HepG2 (cell line): ENCODE results near the gene PDGFA. TPM values are rescaled to one million over a fixed set of nuclear protein-coding genes. Genes with fewer than 3 reads are reported as not detected.

ENCODE experiments used
- ASH2L ChIP-seq: fragments of 300-600, 200-600 bp; sonication (generic); IDR thresholded peaks from 2 replicates; pipeline ENCODE4 v1.7.0; 2017; ENCODE audit warnings: low read depth, mild to moderate bottlenecking, moderate library complexity, mixed read lengths, low read length; ENCODE audit not compliant: insufficient read length
- CAMTA2 ChIP-seq: sonication (generic); formaldehyde crosslinking; IDR thresholded peaks from 2 replicates; pipeline ENCODE4 v1.4.0; 2020; ENCODE audit warnings: mild to moderate bottlenecking, missing genetic modification reagents, borderline replicate concordance
- DNMT1 ChIP-seq: sonication (generic); formaldehyde crosslinking; IDR thresholded peaks from 2 replicates; pipeline ENCODE4 v1.5.1; 2020; ENCODE audit warnings: mild to moderate bottlenecking, missing genetic modification reagents
- FOXJ3 ChIP-seq: sonication (generic); formaldehyde crosslinking; IDR thresholded peaks from 2 replicates; pipeline ENCODE4 v1.4.0; 2020; ENCODE audit warnings: missing genetic modification reagents, mild to moderate bottlenecking, borderline replicate concordance
- GPN1 ChIP-seq: sonication (generic); formaldehyde crosslinking; IDR thresholded peaks from 2 replicates; pipeline ENCODE4 v1.5.1; 2020; ENCODE audit warnings: missing genetic modification reagents, borderline replicate concordance
- MAFG ChIP-seq: sonication (generic); formaldehyde crosslinking; IDR thresholded peaks from 2 replicates; pipeline ENCODE4 v1.5.1; 2020; ENCODE audit warnings: mild to moderate bottlenecking, missing genetic modification reagents
- MEF2D ChIP-seq: sonication (generic); formaldehyde crosslinking; IDR thresholded peaks from 2 replicates; pipeline ENCODE4 v1.5.1; 2020; ENCODE audit warnings: mild to moderate bottlenecking, missing genetic modification reagents
- NRL ChIP-seq: sonication (generic); formaldehyde crosslinking; IDR thresholded peaks from 2 replicates; pipeline ENCODE4 v1.5.0; 2020; ENCODE audit warnings: missing genetic modification reagents, mild to moderate bottlenecking, moderate library complexity, borderline replicate concordance
- RAD51 ChIP-seq: fragments of 450-650 bp; IDR thresholded peaks from 2 replicates; pipeline ENCODE4 v1.6.1; 2016; ENCODE audit warnings: borderline replicate concordance
- REXO4 ChIP-seq: sonication (generic); formaldehyde crosslinking; IDR thresholded peaks from 2 replicates; pipeline ENCODE4 v1.8.0; 2022; ENCODE audit warnings: missing genetic modification reagents, mild to moderate bottlenecking, borderline replicate concordance
- SALL1 ChIP-seq: sonication (generic); formaldehyde crosslinking; IDR thresholded peaks from 2 replicates; pipeline ENCODE4 v1.8.0; 2022; ENCODE audit warnings: mild to moderate bottlenecking, missing genetic modification reagents
- SIX1 ChIP-seq: sonication (generic); formaldehyde crosslinking; IDR thresholded peaks from 2 replicates; pipeline ENCODE4 v1.4.0; 2020; ENCODE audit warnings: missing genetic modification reagents, borderline replicate concordance
- TBL1XR1 ChIP-seq: fragments of 150-350 bp; IDR thresholded peaks from 2 replicates; pipeline ENCODE4 v1.6.1; 2014; ENCODE audit warnings: borderline replicate concordance, low read length; ENCODE audit not compliant: partially characterized antibody
- ZFX ChIP-seq: sonication (generic); formaldehyde crosslinking; IDR thresholded peaks from 2 replicates; pipeline ENCODE4 v1.4.0; 2020; ENCODE audit warnings: mild to moderate bottlenecking, low read depth, missing genetic modification reagents, moderate library complexity
- ZMAT3 ChIP-seq: sonication (generic); formaldehyde crosslinking; conservative IDR thresholded peaks from 2 replicates; pipeline ENCODE4 v1.7.0; 2021; ENCODE audit warnings: missing genetic modification reagents
- ZNF143 ChIP-seq: sonication (generic); formaldehyde crosslinking; IDR thresholded peaks from 2 replicates; pipeline ENCODE4 v1.4.0; 2020; ENCODE audit warnings: missing genetic modification reagents
- ZNF263 ChIP-seq: sonication (generic); formaldehyde crosslinking; IDR thresholded peaks from 2 replicates; pipeline ENCODE4 v1.4.0; 2020; ENCODE audit warnings: missing genetic modification reagents
- ZNF510 ChIP-seq: sonication (generic); formaldehyde crosslinking; IDR thresholded peaks from 2 replicates; pipeline ENCODE4 v1.4.0; 2020; ENCODE audit warnings: low read depth, mild to moderate bottlenecking, missing genetic modification reagents
- ZNF709 ChIP-seq: sonication (generic); formaldehyde crosslinking; IDR thresholded peaks from 2 replicates; pipeline ENCODE4 v1.5.0; 2020; ENCODE audit warnings: mild to moderate bottlenecking, missing genetic modification reagents
- polyA plus RNA-seq, 8 experiments: library from polyadenylated mRNA; depleted of rRNA in 3 of 8; stranded (reverse) in 7 of 8; unstranded in 1 of 8; fragments of >200 nt; fragmentation: Illumina TruSeq in 4 of 8; extraction: Trizol in 4 of 8; gene quantifications; 2 replicates each; pipeline versions ENCODE4 v1.2.1 to v1.2.3, GENCODE V29; 2011 to 2016; ENCODE audit warnings: low read depth in 4 of 8, missing spikeins in 1 of 8, mixed read lengths in 1 of 8; ENCODE audit not compliant: insufficient read depth in 1 of 8
- total RNA-seq, 5 experiments: library from RNA; depleted of rRNA; stranded (reverse); fragments of >200 nt; fragmentation: Illumina TruSeq; extraction: Trizol; gene quantifications; 2 replicates each; pipeline ENCODE4 v1.2.3, GENCODE V29; 2016; ENCODE audit warnings: low read depth in 1 of 5
- TF ChIP-seq, protein P1 (sequence below): sonication (generic); formaldehyde crosslinking; IDR thresholded peaks from 2 replicates; pipeline ENCODE4 v1.8.0; 2022; ENCODE audit warnings: mild to moderate bottlenecking, missing genetic modification reagents, moderate library complexity
- TF ChIP-seq, protein P2 (sequence below): sonication (generic); formaldehyde crosslinking; IDR thresholded peaks from 2 replicates; pipeline ENCODE4 v1.5.1; 2020; ENCODE audit warnings: mild to moderate bottlenecking, missing genetic modification reagents, moderate library complexity
- TF ChIP-seq, protein P3 (sequence below): sonication (generic); formaldehyde crosslinking; IDR thresholded peaks from 2 replicates; pipeline ENCODE4 v1.4.0; 2020; ENCODE audit warnings: low read depth, mild to moderate bottlenecking, missing genetic modification reagents
- TF ChIP-seq, protein P4 (sequence below): sonication (generic); formaldehyde crosslinking; IDR thresholded peaks from 2 replicates; pipeline ENCODE4 v1.8.0; 2022; ENCODE audit warnings: missing genetic modification reagents, low read depth, mild to moderate bottlenecking, borderline replicate concordance

The PDGFA gene
- total and polyA plus RNA-seq, 2 of the 13 experiments (the other 11 are each of a cell fraction or from before 2014, with no cell fraction given) = 1.5 to 3.4 TPM

DNA sequence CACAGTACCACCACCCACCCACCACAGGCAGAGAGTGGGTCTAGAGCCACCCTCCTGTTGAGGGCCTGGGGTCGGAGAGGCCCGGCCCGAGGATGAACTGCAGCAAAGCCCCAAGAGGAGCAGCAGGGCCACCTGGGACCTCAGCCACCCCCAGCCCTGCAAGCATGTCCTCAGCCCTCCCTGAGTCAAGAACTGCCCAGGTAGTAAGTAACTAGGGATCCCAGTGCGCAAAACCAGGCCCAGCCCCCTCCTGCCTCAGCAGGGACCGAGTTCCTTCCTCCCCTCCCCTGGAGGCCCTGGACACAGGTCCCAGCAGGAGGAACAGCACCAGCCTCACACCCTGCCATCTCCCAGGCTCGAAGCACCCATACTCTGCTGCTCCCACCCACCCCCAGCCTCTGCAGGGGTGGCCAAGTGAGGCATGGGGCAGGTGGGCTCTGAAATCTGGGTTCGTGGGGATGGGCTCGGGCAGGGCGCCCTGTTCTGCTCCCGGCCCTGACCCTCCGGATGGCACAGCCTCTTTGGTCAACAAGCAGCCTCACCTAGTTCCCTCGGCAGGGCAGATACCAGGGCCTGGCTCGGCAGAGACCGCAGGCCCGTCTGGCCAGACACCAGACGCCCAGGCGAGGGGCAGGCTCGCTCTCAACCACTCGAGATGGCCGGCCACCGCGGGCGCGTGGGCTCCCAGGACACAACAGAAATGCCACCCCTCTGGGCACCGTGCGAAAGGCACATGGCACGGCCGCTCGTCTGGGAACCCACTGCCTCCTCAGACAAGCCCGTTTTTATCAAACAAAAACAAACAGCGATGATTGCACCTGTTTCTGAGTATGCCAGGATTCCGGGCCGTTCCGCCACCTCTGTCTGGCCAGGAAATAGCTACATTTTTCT lies 15.2 kb downstream of the PDGFA start (continued):
- no peak for TF ChIP-seq FOXJ3 (CRISPR knock-in tag)
- TF ChIP-seq SIX1 (CRISPR knock-in tag) = no peak
- 0 out of 2 replicates have a peak, but pooled peaks have one; percentile 28 for TF ChIP-seq ZNF709 (CRISPR knock-in tag)
- no peak for TF ChIP-seq SALL1
- TF ChIP-seq RAD51 = no peak
- TF ChIP-seq, protein P1, sequence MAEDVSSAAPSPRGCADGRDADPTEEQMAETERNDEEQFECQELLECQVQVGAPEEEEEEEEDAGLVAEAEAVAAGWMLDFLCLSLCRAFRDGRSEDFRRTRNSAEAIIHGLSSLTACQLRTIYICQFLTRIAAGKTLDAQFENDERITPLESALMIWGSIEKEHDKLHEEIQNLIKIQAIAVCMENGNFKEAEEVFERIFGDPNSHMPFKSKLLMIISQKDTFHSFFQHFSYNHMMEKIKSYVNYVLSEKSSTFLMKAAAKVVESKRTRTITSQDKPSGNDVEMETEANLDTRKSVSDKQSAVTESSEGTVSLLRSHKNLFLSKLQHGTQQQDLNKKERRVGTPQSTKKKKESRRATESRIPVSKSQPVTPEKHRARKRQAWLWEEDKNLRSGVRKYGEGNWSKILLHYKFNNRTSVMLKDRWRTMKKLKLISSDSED = no peak
- TF ChIP-seq, protein P2, sequence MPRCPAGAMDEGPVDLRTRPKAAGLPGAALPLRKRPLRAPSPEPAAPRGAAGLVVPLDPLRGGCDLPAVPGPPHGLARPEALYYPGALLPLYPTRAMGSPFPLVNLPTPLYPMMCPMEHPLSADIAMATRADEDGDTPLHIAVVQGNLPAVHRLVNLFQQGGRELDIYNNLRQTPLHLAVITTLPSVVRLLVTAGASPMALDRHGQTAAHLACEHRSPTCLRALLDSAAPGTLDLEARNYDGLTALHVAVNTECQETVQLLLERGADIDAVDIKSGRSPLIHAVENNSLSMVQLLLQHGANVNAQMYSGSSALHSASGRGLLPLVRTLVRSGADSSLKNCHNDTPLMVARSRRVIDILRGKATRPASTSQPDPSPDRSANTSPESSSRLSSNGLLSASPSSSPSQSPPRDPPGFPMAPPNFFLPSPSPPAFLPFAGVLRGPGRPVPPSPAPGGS (CRISPR knock-in tag) = 0 out of 2 replicates have a peak, but pooled peaks have one; percentile 10
- TF ChIP-seq, protein P3, sequence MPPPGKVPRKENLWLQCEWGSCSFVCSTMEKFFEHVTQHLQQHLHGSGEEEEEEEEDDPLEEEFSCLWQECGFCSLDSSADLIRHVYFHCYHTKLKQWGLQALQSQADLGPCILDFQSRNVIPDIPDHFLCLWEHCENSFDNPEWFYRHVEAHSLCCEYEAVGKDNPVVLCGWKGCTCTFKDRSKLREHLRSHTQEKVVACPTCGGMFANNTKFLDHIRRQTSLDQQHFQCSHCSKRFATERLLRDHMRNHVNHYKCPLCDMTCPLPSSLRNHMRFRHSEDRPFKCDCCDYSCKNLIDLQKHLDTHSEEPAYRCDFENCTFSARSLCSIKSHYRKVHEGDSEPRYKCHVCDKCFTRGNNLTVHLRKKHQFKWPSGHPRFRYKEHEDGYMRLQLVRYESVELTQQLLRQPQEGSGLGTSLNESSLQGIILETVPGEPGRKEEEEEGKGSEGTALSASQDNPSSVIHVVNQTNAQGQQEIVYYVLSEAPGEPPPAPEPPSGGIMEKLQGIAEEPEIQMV (CRISPR knock-in tag) = no peak
- no peak for TF ChIP-seq NRL (CRISPR knock-in tag)
- TF ChIP-seq DNMT1 (CRISPR knock-in tag) = no peak
- TF ChIP-seq ZFX = no peak
- no peak for TF ChIP-seq REXO4 (CRISPR knock-in tag)
- no peak for TF ChIP-seq MAFG
- TF ChIP-seq ZMAT3 (CRISPR knock-in tag) = no peak
- 0 out of 2 replicates have a peak, but pooled peaks have one; percentile 65 for TF ChIP-seq CAMTA2 (CRISPR knock-in tag)
- TF ChIP-seq GPN1 (CRISPR knock-in tag) = no peak
- no peak for TF ChIP-seq ZNF143
- TF ChIP-seq, protein P4, sequence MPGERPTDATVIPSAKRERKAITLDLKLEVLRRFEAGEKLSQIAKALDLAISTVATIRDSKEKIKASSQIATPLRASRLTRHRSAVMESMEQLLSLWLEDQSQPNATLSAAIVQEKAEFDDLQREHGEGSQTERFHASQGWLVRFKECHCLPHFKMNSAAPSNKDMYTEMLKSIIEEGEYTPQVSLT (CRISPR knock-in tag) = no peak
- no peak for TF ChIP-seq ZNF263 (CRISPR knock-in tag)
- no peak for TF ChIP-seq MEF2D
- TF ChIP-seq ASH2L = no peak
- TF ChIP-seq ZNF510 (CRISPR knock-in tag) = peak; percentile 48; the same call in 1 of the 2 replicates
- TF ChIP-seq TBL1XR1 = no peak
